Liver (tissue), 9 donors: ENCODE measurements around the gene SRPRB. TPM values are rescaled to one million over a fixed set of nuclear protein-coding genes. Genes with fewer than 3 reads are reported as not detected.

Experiments
- DNase-seq: peaks from one replicate; pipeline ENCODE4 v3.0.0-alpha.2; 2017; ENCODE audit warnings: low spot score
- H3K27ac ChIP-seq, 2 donors: one replicate each; pipeline ENCODE4 v1.7.0; 2013; ENCODE audit warnings: inconsistent platforms in 2 of 2, low read length in 2 of 2, control low read depth in 1 of 2, low read depth in 1 of 2, mild to moderate bottlenecking in 1 of 2
- H3K27me3 ChIP-seq, 4 donors: one replicate each; pipeline versions ENCODE4 v1.6.1 to v1.7.0; 2013; ENCODE audit warnings: low read length in 3 of 4, inconsistent platforms in 1 of 4, mild to moderate bottlenecking in 1 of 4, moderate library complexity in 1 of 4; ENCODE audit not compliant: control insufficient read depth in 4 of 4, insufficient read depth in 4 of 4
- H3K36me3 ChIP-seq, 4 donors: one replicate each; pipeline versions ENCODE4 v1.6.1 to v1.7.0; 2013; ENCODE audit warnings: low read length in 3 of 4, mild to moderate bottlenecking in 3 of 4, low read depth in 1 of 4, moderate library complexity in 1 of 4; ENCODE audit not compliant: control insufficient read depth in 4 of 4, insufficient read depth in 3 of 4
- H3K4me1 ChIP-seq, 4 donors: one replicate each; pipeline versions ENCODE4 v1.6.1 to v1.7.0; 2013; ENCODE audit warnings: low read length in 3 of 4, mild to moderate bottlenecking in 3 of 4, moderate library complexity in 1 of 4; ENCODE audit not compliant: control insufficient read depth in 4 of 4, insufficient read depth in 4 of 4
- H3K4me3 ChIP-seq, 3 donors: one replicate each; pipeline versions ENCODE4 v1.6.1 to v1.7.0; 2013; ENCODE audit warnings: low read length in 3 of 3, control low read depth in 1 of 3, low read depth in 1 of 3, mild to moderate bottlenecking in 1 of 3
- H3K9ac ChIP-seq, 2 donors: one replicate each; pipeline ENCODE4 v1.7.0; 2013; ENCODE audit warnings: low read length in 2 of 2, mild to moderate bottlenecking in 2 of 2, moderate library complexity in 2 of 2, control low read depth in 1 of 2, low read depth in 1 of 2
- H3K9me3 ChIP-seq, 4 donors: one replicate each; pipeline versions ENCODE4 v1.6.1 to v1.7.0; 2013; ENCODE audit warnings: low read length in 3 of 4; ENCODE audit not compliant: control insufficient read depth in 4 of 4
- ATF3 ChIP-seq: IDR thresholded peaks from 2 replicates; pipeline ENCODE4 v1.6.1; 2016; ENCODE audit warnings: antibody characterized with exemption
- CTCF ChIP-seq: fragments of 150-350 bp; IDR thresholded peaks from 2 replicates; pipeline ENCODE4 v1.5.1; 2017; ENCODE audit warnings: improper control_type of control experiment, low read depth, low read length; ENCODE audit not compliant: missing input control
- EGR1 ChIP-seq, 2 donors: IDR thresholded peaks; 2 replicates each; pipeline ENCODE4 v1.6.1; 2016 to 2018; ENCODE audit warnings: antibody characterized with exemption in 2 of 2, low read depth in 2 of 2
- FOXA1 ChIP-seq: IDR thresholded peaks from 2 replicates; pipeline ENCODE4 v1.6.1; 2016; ENCODE audit warnings: antibody characterized with exemption
- FOXA2 ChIP-seq: IDR thresholded peaks from 2 replicates; pipeline ENCODE4 v1.6.1; 2016; ENCODE audit warnings: antibody characterized with exemption
- HNF4A ChIP-seq, 2 donors: conservative IDR thresholded peaks; 2 replicates each; pipeline ENCODE4 v1.6.1; 2016; ENCODE audit warnings: antibody characterized with exemption in 2 of 2, mild to moderate bottlenecking in 2 of 2
- HNF4G ChIP-seq: IDR thresholded peaks from 2 replicates; pipeline ENCODE4 v1.6.1; 2016; ENCODE audit warnings: antibody characterized with exemption
- JUND ChIP-seq, 2 donors: IDR thresholded peaks; 2 replicates each; pipeline ENCODE4 v1.6.1; 2016; ENCODE audit warnings: antibody characterized with exemption in 2 of 2
- MAX ChIP-seq: IDR thresholded peaks from 2 replicates; pipeline ENCODE4 v1.6.1; 2016; ENCODE audit warnings: antibody characterized with exemption
- NR2F2 ChIP-seq: IDR thresholded peaks from 2 replicates; pipeline ENCODE4 v1.6.1; 2016; ENCODE audit warnings: antibody characterized with exemption
- RAD21 ChIP-seq, 2 donors: IDR thresholded peaks; 2 replicates each; pipeline ENCODE4 v1.6.1; 2016; ENCODE audit warnings: antibody characterized with exemption in 2 of 2, mild to moderate bottlenecking in 2 of 2
- REST ChIP-seq: IDR thresholded peaks from 2 replicates; pipeline ENCODE4 v1.6.1; 2016; ENCODE audit warnings: antibody characterized with exemption, mild to moderate bottlenecking
- RXRA ChIP-seq, 2 donors: IDR thresholded peaks; 2 replicates each; pipeline ENCODE4 v1.6.1; 2017 to 2018; ENCODE audit warnings: antibody characterized with exemption in 2 of 2, mild to moderate bottlenecking in 1 of 2
- SP1 ChIP-seq: IDR thresholded peaks from 2 replicates; pipeline ENCODE4 v1.6.1; 2018; ENCODE audit warnings: antibody characterized with exemption, mild to moderate bottlenecking
- TAF1 ChIP-seq: conservative IDR thresholded peaks from 2 replicates; pipeline ENCODE4 v1.6.1; 2016; ENCODE audit warnings: antibody characterized with exemption, mild to moderate bottlenecking
- YY1 ChIP-seq: IDR thresholded peaks from 2 replicates; pipeline ENCODE4 v1.6.1; 2016; ENCODE audit warnings: antibody characterized with exemption, mild to moderate bottlenecking
- ZBTB33 ChIP-seq: IDR thresholded peaks from 2 replicates; pipeline ENCODE4 v1.6.1; 2016; ENCODE audit warnings: antibody characterized with exemption
- WGBS: extraction: QIAGEN DNeasy Blood & Tissue Kit; methylation state at CpG from one replicate; pipeline ENCODE4 v1.1.7; 2013; 5-methylcytosine and 5-hydroxymethylcytosine counted together
- polyA plus RNA-seq, 2 donors: library from polyadenylated mRNA; stranded (reverse) in 1 of 2; unstranded in 1 of 2; fragments of 200-250 nt in 1 of 2; fragments of >200 nt in 1 of 2; fragmentation: Nextera tagmentation in 1 of 2; extraction: Ambion mirVana in 1 of 2; gene quantifications; one replicate each; pipeline versions ENCODE4 v1.2.1 to v1.2.3, GENCODE V29; 2013 to 2015
- total RNA-seq, 2 donors: library from RNA; depleted of rRNA; stranded (reverse); fragments of >200 nt; gene quantifications; one replicate each; pipeline ENCODE4 v1.2.3, GENCODE V29; 2014
- donor health status: healthy.
- donor health status: healthy.
- donor health status: healthy.
- donor health status: healthy.
- donor health status: healthy.

SRPRB gene
- total and polyA plus RNA-seq, 4 donors, result 34.7 to 97.6 (median 76.9) TPM

- Histone ChIP-seq H3K9ac (no peak overlapping the region), H3K27me3 (no peaks in the 10 kb centered on the region), H3K4me1 (no peaks in the 10 kb centered on the region), H3K9me3 (no peaks in the 10 kb centered on the region), H3K4me3 (no peak overlapping the region), H3K36me3 (peaks cover 0 to 7% (median 5%) of the 10 kb centered on the region in 4 donors), H3K27ac (no peak overlapping the region)
- WGBS, result 85% methylated on average over 4 of the region's 4 CpGs
- no peak for TF ChIP-seq CTCF
- no peak for TF ChIP-seq FOXA2
- TF ChIP-seq EGR1 (IDR thresholded peaks at IDR 0.05; ENCODE audit: low read depth in 2 of 2), result no peak
- no peak for TF ChIP-seq RAD21 (IDR thresholded peaks at IDR 0.05)
- no peak for TF ChIP-seq NR2F2
- no peak for TF ChIP-seq YY1
- no peak for TF ChIP-seq JUND (IDR thresholded peaks at IDR 0.05)
- TF ChIP-seq ZBTB33, result no peak
- no peak for TF ChIP-seq ATF3
- no peak for TF ChIP-seq HNF4A (conservative IDR thresholded peaks at IDR 0.05)
- TF ChIP-seq TAF1, result no peak
- no peak for TF ChIP-seq HNF4G
- no peak for TF ChIP-seq REST
- no peak for TF ChIP-seq FOXA1
- TF ChIP-seq RXRA (IDR thresholded peaks at IDR 0.05), result no peak
- no peak for TF ChIP-seq MAX
- no peak for TF ChIP-seq SP1
- no peak for DNase-seq
Measured at GRCh38 chr3:133827684-133828083, 22.1 kb downstream of the SRPRB start.
